GM18499 (cell line): Measurements from ENCODE around the gene GRIPAP1.

Source experiments
- ATAC-seq: cut with Tn5 transposase; IDR thresholded peaks from one replicate; pipeline ENCODE4 v1.9.1; 2021; ENCODE audit warnings: moderate number of reproducible peaks; ENCODE audit not compliant: insufficient read depth, unreplicated experiment

Gene GRIPAP1

GRCh38 chrX:49002091-49002935 is at the start of gene GRIPAP1:
Gene GRIPAP1 (minus strand): TSS chrX:49002264. CDS start chrX:49002229, 35 bp downstream.
- peak; percentile 51 for ATAC-seq

GRCh38 chrX:49043987-49044281 is 41.9 kb upstream of the GRIPAP1 start:
- ATAC-seq: no peak

GRCh38 chrX:49043220-49043986 is 41.3 kb upstream of the GRIPAP1 start, which contains the start of gene TFE3:
Gene TFE3 (minus strand): TSS chrX:49043357. CDS start chrX:49043226, 131 bp downstream.
- peak; percentile 80 for ATAC-seq

- no peak for ATAC-seq
Observed at GRCh38 chrX:49042581-49043219, 40.6 kb upstream of the GRIPAP1 start.

- no peak for ATAC-seq
Observed at GRCh38 chrX:49041744-49042580, 39.9 kb upstream of the GRIPAP1 start.

- no peak for ATAC-seq
Observed at GRCh38 chrX:49040376-49040955, 38.4 kb upstream of the GRIPAP1 start.

- ATAC-seq: no peak
Observed at GRCh38 chrX:49039598-49040375, 37.7 kb upstream of the GRIPAP1 start.

- ATAC-seq: no peak
Observed at GRCh38 chrX:49037883-49038475, 35.9 kb upstream of the GRIPAP1 start.

- no peak for ATAC-seq
Observed at GRCh38 chrX:49030283-49030682, 28.2 kb upstream of the GRIPAP1 start.

- no peak for ATAC-seq
Observed at GRCh38 chrX:49029876-49030275, 27.8 kb upstream of the GRIPAP1 start.

- no peak for ATAC-seq
Observed at GRCh38 chrX:49019599-49020249, 17.7 kb upstream of the GRIPAP1 start.

- no peak for ATAC-seq
Observed at GRCh38 chrX:49019050-49019449, 17.0 kb upstream of the GRIPAP1 start.

GRCh38 chrX:49003696-49004095 is 1.6 kb upstream of the GRIPAP1 start:
- no peak for ATAC-seq

GRCh38 chrX:49001521-49002090 is 458 bp downstream of the GRIPAP1 start:
- ATAC-seq: no peak

GRCh38 chrX:49000636-49001035 is 1.4 kb downstream of the GRIPAP1 start:
- no peak for ATAC-seq

GRCh38 chrX:48999030-48999429 is 3.0 kb downstream of the GRIPAP1 start:
- no peak for ATAC-seq

GRCh38 chrX:48998391-48998790 is 3.7 kb downstream of the GRIPAP1 start:
- no peak for ATAC-seq

GRCh38 chrX:48997865-48998264 is 4.2 kb downstream of the GRIPAP1 start:
- no peak for ATAC-seq
